SU-DHL-6 (cell line): Measurements from ENCODE around the gene FAM107B.

Experiments
- H2AFZ ChIP-seq: fragments of 200-600 bp; sonication (generic); 2 replicates; pipeline ENCODE4 v1.6.1; 2014; ENCODE audit warnings: low read depth, mild to moderate bottlenecking, moderate library complexity, mixed read lengths, antibody characterized with exemption, low read length; ENCODE audit not compliant: severe bottlenecking
- H3F3A ChIP-seq: fragments of 200-600 bp; shearing (Covaris generic); 2 replicates; pipeline ENCODE4 v1.6.0; 2016; ENCODE audit warnings: antibody characterized with exemption, mild to moderate bottlenecking; ENCODE audit not compliant: insufficient read depth
- H3K27ac ChIP-seq: fragments of 200-600 bp; sonication (generic); 2 replicates; pipeline ENCODE4 v1.5.1; 2016; ENCODE audit warnings: low read depth, mild to moderate bottlenecking, low read length, moderate library complexity, mixed read lengths
- H3K27me3 ChIP-seq: fragments of 200-600 bp; sonication (generic), shearing (Covaris generic); 2 replicates; pipeline ENCODE4 v1.6.0; 2014; ENCODE audit warnings: mild to moderate bottlenecking, low read length
- H3K36me3 ChIP-seq: fragments of 200-600 bp; sonication (generic); 2 replicates; pipeline ENCODE4 v1.6.1; 2014; ENCODE audit warnings: mild to moderate bottlenecking, low read length, mixed read lengths
- H3K4me2 ChIP-seq: fragments of 300-600, 200-600 bp; shearing (Covaris generic), sonication (generic); 2 replicates; pipeline ENCODE4 v1.6.0; 2014; ENCODE audit warnings: low read length, low read depth, mild to moderate bottlenecking; ENCODE audit not compliant: poor library complexity, severe bottlenecking
- H3K4me3 ChIP-seq: fragments of 200-600 bp; sonication (generic); 2 replicates; pipeline ENCODE4 v1.5.1; 2014; ENCODE audit warnings: antibody characterized with exemption, low read length, mild to moderate bottlenecking, mixed read lengths; ENCODE audit not compliant: insufficient read depth, poor library complexity, severe bottlenecking
- H3K79me2 ChIP-seq: fragments of 200-600 bp; sonication (generic); 2 replicates; pipeline ENCODE4 v1.6.1; 2014; ENCODE audit warnings: mild to moderate bottlenecking, low read length, moderate library complexity; ENCODE audit not compliant: insufficient read depth
- H3K9ac ChIP-seq: fragments of 200-600 bp; sonication (generic); 2 replicates; pipeline ENCODE4 v1.7.0; 2014; ENCODE audit warnings: mild to moderate bottlenecking, low read length
- H3K9me2 ChIP-seq: fragments of 200-600 bp; sonication (generic); replicated peaks from 2 replicates; pipeline ENCODE4 v1.6.1; 2014; ENCODE audit warnings: low read length; ENCODE audit not compliant: insufficient read depth
- H3K9me3 ChIP-seq: fragments of 200-600 bp; sonication (generic); 2 replicates; pipeline ENCODE4 v1.6.1; 2014; ENCODE audit warnings: low read length, mixed read lengths; ENCODE audit not compliant: insufficient read depth
- H4K20me1 ChIP-seq: fragments of 200-600 bp; sonication (generic); 2 replicates; pipeline ENCODE4 v1.6.1; 2014; ENCODE audit warnings: low read depth, mild to moderate bottlenecking, antibody characterized with exemption, low read length, moderate library complexity, mixed read lengths
- CTCF ChIP-seq: fragments of 200-600 bp; sonication (generic); IDR thresholded peaks from one replicate; pipeline ENCODE4 v1.5.1; 2017; ENCODE audit warnings: antibody characterized with exemption, mild to moderate bottlenecking, low read length, moderate library complexity; ENCODE audit not compliant: insufficient read depth, poor library complexity, severe bottlenecking
- EZH2phosphoT487 ChIP-seq: fragments of 200-600 bp; sonication (generic), shearing (Covaris generic); conservative IDR thresholded peaks from 2 replicates; pipeline ENCODE4 v1.6.1; 2018; ENCODE audit warnings: mild to moderate bottlenecking, antibody characterized with exemption, low read length, moderate library complexity, mixed read lengths

Gene FAM107B

DNA sequence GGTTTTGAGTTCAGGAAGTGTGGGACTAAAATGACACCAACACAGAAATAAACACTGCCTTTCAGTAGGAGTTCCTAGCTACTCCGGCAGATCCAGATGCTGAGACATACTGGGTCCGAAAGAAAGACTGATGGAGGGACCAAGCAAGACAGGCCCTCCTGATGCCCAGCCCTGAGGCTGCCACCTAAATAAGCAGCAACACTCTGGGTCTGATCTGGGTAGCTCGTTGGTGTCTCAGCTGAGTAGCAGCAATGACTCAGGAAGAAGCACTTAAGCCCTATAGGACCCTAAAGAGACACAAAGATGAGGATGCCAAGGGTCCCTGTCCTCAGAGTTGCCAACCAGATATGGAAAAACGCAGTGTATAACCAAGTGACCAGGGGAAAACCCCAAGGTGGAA is 190.7 kb downstream of the FAM107B start:
- Histone ChIP-seq H3K9me3 (no peaks in the 10 kb centered on the region), H3K4me2 (peak overlapping the region; percentile 17), H3K27me3 (no peaks in the 10 kb centered on the region), H3K4me3 (no peak overlapping the region), H2AFZ (no peak overlapping the region), H3F3A (peaks cover 19% of the 10 kb centered on the region), H3K27ac (peak overlapping the region; percentile 27), H3K9me2 (no peaks in the 10 kb centered on the region), H4K20me1 (peaks cover 22% of the 10 kb centered on the region), H3K79me2 (peaks cover 100% of the 10 kb centered on the region), H3K36me3 (peaks cover 12% of the 10 kb centered on the region), H3K9ac (no peak overlapping the region)
- TF ChIP-seq CTCF (no peak), EZH2phosphoT487 (no peak)

DNA sequence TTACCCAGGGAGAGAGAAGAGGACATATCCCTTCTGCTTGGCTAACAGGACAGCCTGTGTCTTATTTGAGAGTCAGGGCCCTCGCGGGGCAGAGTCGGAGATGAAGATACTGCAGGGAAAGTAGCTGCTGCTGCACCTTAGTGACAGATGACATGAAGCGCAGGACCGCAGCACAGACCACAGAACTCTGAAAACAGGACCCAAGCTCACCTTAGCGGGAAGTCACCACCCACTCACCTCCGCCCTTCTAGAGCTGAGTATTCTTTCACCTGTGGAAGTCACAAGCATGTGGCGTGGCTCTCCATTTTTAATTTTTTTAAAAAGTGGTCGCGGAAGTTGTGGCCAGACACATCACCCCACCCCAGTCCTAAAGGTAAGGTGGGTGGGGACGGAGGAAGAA is 191.4 kb downstream of the FAM107B start:
- peak overlapping the region; percentile 17 for H3K4me2 ChIP-seq
- no peaks in the 10 kb centered on the region for H3K9me3 ChIP-seq
- TF ChIP-seq CTCF (no peak), EZH2phosphoT487 (no peak)
- H3K9me2 ChIP-seq, result no peaks in the 10 kb centered on the region
- H4K20me1 ChIP-seq, result peaks cover 26% of the 10 kb centered on the region
- H3F3A ChIP-seq, result peaks cover 19% of the 10 kb centered on the region
- peak overlapping the region; percentile 27 for H3K27ac ChIP-seq
- no peaks in the 10 kb centered on the region for H3K27me3 ChIP-seq
- H3K79me2 ChIP-seq, result peaks cover 100% of the 10 kb centered on the region
- H3K4me3 ChIP-seq, result no peak overlapping the region
- no peak overlapping the region for H3K9ac ChIP-seq
- H2AFZ ChIP-seq, result no peak overlapping the region
- peaks cover 16% of the 10 kb centered on the region for H3K36me3 ChIP-seq

- peaks cover 100% of the 10 kb centered on the region for H3K79me2 ChIP-seq
- no peaks in the 10 kb centered on the region for H3K27me3 ChIP-seq
- no peaks in the 10 kb centered on the region for H3K9me3 ChIP-seq
- H3K4me2 ChIP-seq, result no peak overlapping the region
- H3K4me3 ChIP-seq, result no peak overlapping the region
- no peak overlapping the region for H2AFZ ChIP-seq
- peaks cover 40% of the 10 kb centered on the region for H4K20me1 ChIP-seq
- TF ChIP-seq CTCF (no peak), EZH2phosphoT487 (no peak)
- no peaks in the 10 kb centered on the region for H3K9me2 ChIP-seq
- no peak overlapping the region for H3K27ac ChIP-seq
- H3K36me3 ChIP-seq, result peaks cover 20% of the 10 kb centered on the region
- H3F3A ChIP-seq, result peaks cover 17% of the 10 kb centered on the region
- H3K9ac ChIP-seq, result no peak overlapping the region
Observed at GRCh38 chr10:14581553-14582321, 193.0 kb downstream of the FAM107B start.
